ENCODE measurements around the gene KIF1A. TPM values are rescaled to one million over a fixed set of nuclear protein-coding genes. Genes with fewer than 3 reads are reported as not detected.

The KIF1A gene
- total RNA-seq, 1 experiment from 2014 or later = 298 TPM

DNA sequence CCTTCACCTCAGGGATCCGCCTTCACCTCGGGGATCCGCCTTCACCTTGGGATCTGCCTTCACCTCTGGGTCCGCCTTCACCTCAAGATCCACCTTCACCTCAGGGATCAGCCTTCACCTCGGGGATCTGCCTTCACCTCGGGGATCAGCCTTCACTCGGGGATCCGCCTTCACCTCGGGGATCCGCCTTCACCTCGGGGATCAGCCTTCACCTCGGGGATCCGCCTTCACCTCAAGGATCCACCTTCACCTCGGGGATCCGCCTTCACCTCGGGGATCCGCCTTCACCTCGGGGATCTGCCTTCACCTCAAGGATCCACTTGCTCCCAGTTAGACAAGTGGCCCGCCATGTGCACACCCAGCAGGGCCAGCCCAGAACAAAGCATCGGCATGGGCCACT, 7.3 kb downstream of the KIF1A start:
- Mint-ChIP-seq H3K4me3 (ENCODE audit: low read depth, unreplicated experiment) (no peak overlapping the region), H3K27ac (ENCODE audit: unreplicated experiment) (no peak overlapping the region), H3K36me3 (ENCODE audit: insufficient read depth, unreplicated experiment) (peaks cover 81% of the 10 kb centered on the region), H3K4me1 (ENCODE audit: low read depth, unreplicated experiment) (peaks cover 32% of the 10 kb centered on the region), H3K9me3 (ENCODE audit: low read depth, unreplicated experiment) (peaks cover 5% of the 10 kb centered on the region), H3K27me3 (ENCODE audit: unreplicated experiment) (peaks cover 13% of the 10 kb centered on the region)
- no TSS peak for BruUV-seq (replicated peaks)
- DNase-seq = no peak
- CTCF ChIA-PET = no interaction called here
- intact Hi-C loops (cut with micrococcal nuclease; ENCODE audit: unreplicated experiment) = no loop called here
- TF ChIP-seq CTCF (IDR thresholded peaks at IDR 0.05; ENCODE audit: unreplicated experiment) = no peak

- H3K9me3 Mint-ChIP-seq (ENCODE audit: low read depth, unreplicated experiment) = peaks cover 5% of the 10 kb centered on the region
- peaks cover 32% of the 10 kb centered on the region for H3K4me1 Mint-ChIP-seq (ENCODE audit: low read depth, unreplicated experiment)
- intact Hi-C loops (cut with micrococcal nuclease; ENCODE audit: unreplicated experiment) = no loop called here
- peaks cover 13% of the 10 kb centered on the region for H3K27me3 Mint-ChIP-seq (ENCODE audit: unreplicated experiment)
- no peak overlapping the region for H3K4me3 Mint-ChIP-seq (ENCODE audit: low read depth, unreplicated experiment)
- no peak for TF ChIP-seq CTCF (IDR thresholded peaks at IDR 0.05; ENCODE audit: unreplicated experiment)
- BruUV-seq (replicated peaks) = no TSS peak
- H3K36me3 Mint-ChIP-seq (ENCODE audit: insufficient read depth, unreplicated experiment) = peaks cover 80% of the 10 kb centered on the region
- CTCF ChIA-PET = no interaction called here
- H3K27ac Mint-ChIP-seq (ENCODE audit: unreplicated experiment) = no peak overlapping the region
- DNase-seq = no peak
Measured at GRCh38 chr2:240812301-240812680, 7.7 kb downstream of the KIF1A start.

DNA sequence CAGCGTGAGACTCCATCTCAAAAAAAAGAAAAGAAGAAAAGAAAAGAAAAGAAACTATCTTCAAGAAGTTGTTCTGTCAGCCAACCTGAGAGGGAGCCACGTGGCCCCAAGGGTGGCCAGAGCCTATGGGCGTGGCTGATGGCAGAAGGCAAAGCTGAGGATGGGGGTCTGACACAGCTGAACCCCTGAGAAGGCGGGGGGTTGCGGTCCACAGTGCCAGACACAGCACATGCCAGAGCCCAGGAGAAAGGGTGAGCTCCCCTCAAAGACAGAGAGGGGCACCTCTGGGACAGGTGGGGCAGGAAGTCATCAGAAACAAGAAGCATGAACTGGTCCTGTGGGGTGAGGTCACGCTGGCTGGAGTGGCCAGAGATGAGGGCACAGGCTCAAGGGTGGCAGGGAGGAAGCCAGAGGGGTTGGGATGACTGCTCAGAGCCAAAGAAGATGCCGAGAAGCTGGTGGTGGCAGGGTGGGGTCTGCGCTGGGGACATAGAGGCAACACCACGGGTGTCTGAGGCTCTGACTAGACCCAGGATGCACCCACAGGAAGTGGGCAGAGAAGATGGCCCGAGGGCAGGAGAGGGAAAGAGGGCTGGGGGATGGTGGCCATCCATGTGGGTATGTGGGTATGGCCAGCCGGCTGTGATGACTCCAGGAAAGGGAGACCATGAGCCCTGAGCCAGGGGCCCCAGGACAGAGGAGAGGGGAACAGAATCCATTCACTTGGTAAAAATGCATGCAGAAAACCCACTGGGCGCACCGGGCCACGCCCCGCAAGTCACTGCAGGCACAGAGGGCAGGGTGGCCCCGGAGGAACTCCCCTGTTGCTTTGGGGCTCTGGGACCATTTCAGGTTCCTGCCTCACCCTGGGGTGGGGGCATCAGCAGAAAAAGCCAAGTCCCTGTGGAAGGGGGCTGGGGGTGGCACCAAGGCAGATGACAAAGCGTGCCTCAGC, 8.4 kb downstream of the KIF1A start:
- H3K4me3 Mint-ChIP-seq (ENCODE audit: low read depth, unreplicated experiment) = no peak overlapping the region
- H3K4me1 Mint-ChIP-seq (ENCODE audit: low read depth, unreplicated experiment) = peaks cover 32% of the 10 kb centered on the region
- DNase-seq = no peak
- intact Hi-C loops (cut with micrococcal nuclease; ENCODE audit: unreplicated experiment) = no loop called here
- peaks cover 13% of the 10 kb centered on the region for H3K27me3 Mint-ChIP-seq (ENCODE audit: unreplicated experiment)
- H3K9me3 Mint-ChIP-seq (ENCODE audit: low read depth, unreplicated experiment) = peaks cover 5% of the 10 kb centered on the region
- peaks cover 78% of the 10 kb centered on the region for H3K36me3 Mint-ChIP-seq (ENCODE audit: insufficient read depth, unreplicated experiment)
- TF ChIP-seq CTCF (IDR thresholded peaks at IDR 0.05; ENCODE audit: unreplicated experiment) = no peak
- CTCF ChIA-PET = interaction anchor here (2.0 kb wide), 1 partner anchor 29 kb away, joined by 9 read pairs; no protein-coding TSS in a partner anchor
- peak overlapping the region; percentile 62 for H3K27ac Mint-ChIP-seq (ENCODE audit: unreplicated experiment)
- BruUV-seq (replicated peaks) = no TSS peak

- no TSS peak for BruUV-seq (replicated peaks)
- Mint-ChIP-seq H3K4me3 (ENCODE audit: low read depth, unreplicated experiment) (no peak overlapping the region), H3K36me3 (ENCODE audit: insufficient read depth, unreplicated experiment) (peaks cover 69% of the 10 kb centered on the region), H3K9me3 (ENCODE audit: low read depth, unreplicated experiment) (peaks cover 5% of the 10 kb centered on the region), H3K27me3 (ENCODE audit: unreplicated experiment) (peaks cover 4% of the 10 kb centered on the region), H3K27ac (ENCODE audit: unreplicated experiment) (no peak overlapping the region), H3K4me1 (ENCODE audit: low read depth, unreplicated experiment) (peaks cover 22% of the 10 kb centered on the region)
- TF ChIP-seq CTCF (IDR thresholded peaks at IDR 0.05; ENCODE audit: unreplicated experiment) = no peak
- intact Hi-C loops (cut with micrococcal nuclease; ENCODE audit: unreplicated experiment) = no loop called here
- CTCF ChIA-PET = interaction anchor here (2.0 kb wide), 1 partner anchor 30 kb away, joined by 9 read pairs; no protein-coding TSS in a partner anchor
- DNase-seq = no peak
Measured at GRCh38 chr2:240810621-240811020, 9.4 kb downstream of the KIF1A start.
